ENCODE results near the gene IL21R.

The IL21R gene

GRCh38 chr16:27385398-27385797, 16.6 kb upstream of the IL21R start:
- TF ChIP-seq, protein P1, sequence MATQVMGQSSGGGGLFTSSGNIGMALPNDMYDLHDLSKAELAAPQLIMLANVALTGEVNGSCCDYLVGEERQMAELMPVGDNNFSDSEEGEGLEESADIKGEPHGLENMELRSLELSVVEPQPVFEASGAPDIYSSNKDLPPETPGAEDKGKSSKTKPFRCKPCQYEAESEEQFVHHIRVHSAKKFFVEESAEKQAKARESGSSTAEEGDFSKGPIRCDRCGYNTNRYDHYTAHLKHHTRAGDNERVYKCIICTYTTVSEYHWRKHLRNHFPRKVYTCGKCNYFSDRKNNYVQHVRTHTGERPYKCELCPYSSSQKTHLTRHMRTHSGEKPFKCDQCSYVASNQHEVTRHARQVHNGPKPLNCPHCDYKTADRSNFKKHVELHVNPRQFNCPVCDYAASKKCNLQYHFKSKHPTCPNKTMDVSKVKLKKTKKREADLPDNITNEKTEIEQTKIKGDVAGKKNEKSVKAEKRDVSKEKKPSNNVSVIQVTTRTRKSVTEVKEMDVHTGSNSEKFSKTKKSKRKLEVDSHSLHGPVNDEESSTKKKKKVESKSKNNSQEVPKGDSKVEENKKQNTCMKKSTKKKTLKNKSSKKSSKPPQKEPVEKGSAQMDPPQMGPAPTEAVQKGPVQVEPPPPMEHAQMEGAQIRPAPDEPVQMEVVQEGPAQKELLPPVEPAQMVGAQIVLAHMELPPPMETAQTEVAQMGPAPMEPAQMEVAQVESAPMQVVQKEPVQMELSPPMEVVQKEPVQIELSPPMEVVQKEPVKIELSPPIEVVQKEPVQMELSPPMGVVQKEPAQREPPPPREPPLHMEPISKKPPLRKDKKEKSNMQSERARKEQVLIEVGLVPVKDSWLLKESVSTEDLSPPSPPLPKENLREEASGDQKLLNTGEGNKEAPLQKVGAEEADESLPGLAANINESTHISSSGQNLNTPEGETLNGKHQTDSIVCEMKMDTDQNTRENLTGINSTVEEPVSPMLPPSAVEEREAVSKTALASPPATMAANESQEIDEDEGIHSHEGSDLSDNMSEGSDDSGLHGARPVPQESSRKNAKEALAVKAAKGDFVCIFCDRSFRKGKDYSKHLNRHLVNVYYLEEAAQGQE (IDR thresholded peaks at IDR 0.05; ENCODE audit: insufficient read depth in 1 of 2, low read depth in 2 of 2, low read length in 2 of 2): no peak
- TF ChIP-seq TAF1 (IDR thresholded peaks at IDR 0.05; ENCODE audit: borderline replicate concordance, insufficient read depth, low read length) (no peak), POLR2AphosphoS5 (IDR thresholded peaks at IDR 0.05; ENCODE audit: low read depth, low read length) (no peak), SIN3A (IDR thresholded peaks at IDR 0.05; ENCODE audit: borderline replicate concordance, insufficient read depth, low read length) (no peak), FOXP2 (optimal IDR thresholded peaks at IDR 0.05; ENCODE audit: borderline replicate concordance, extremely low read depth, extremely low read length, insufficient read depth) (no peak)

- TF ChIP-seq FOXP2 (optimal IDR thresholded peaks at IDR 0.05; ENCODE audit: borderline replicate concordance, extremely low read depth, extremely low read length, insufficient read depth) (no peak), POLR2AphosphoS5 (IDR thresholded peaks at IDR 0.05; ENCODE audit: low read depth, low read length) (no peak), TAF1 (IDR thresholded peaks at IDR 0.05; ENCODE audit: borderline replicate concordance, insufficient read depth, low read length) (no peak), SIN3A (IDR thresholded peaks at IDR 0.05; ENCODE audit: borderline replicate concordance, insufficient read depth, low read length) (no peak)
- TF ChIP-seq, protein P1 (IDR thresholded peaks at IDR 0.05; ENCODE audit: insufficient read depth in 1 of 2, low read depth in 2 of 2, low read length in 2 of 2): no peak
These were observed 15.3 kb upstream of the IL21R start for GRCh38 chr16:27386674-27387073.

GRCh38 chr16:27387724-27388123, 14.2 kb upstream of the IL21R start:
- TF ChIP-seq SIN3A (IDR thresholded peaks at IDR 0.05; ENCODE audit: borderline replicate concordance, insufficient read depth, low read length): no peak

GRCh38 chr16:27389272-27389961, 12.6 kb upstream of the IL21R start:
- TF ChIP-seq FOXP2 (optimal IDR thresholded peaks at IDR 0.05; ENCODE audit: borderline replicate concordance, extremely low read depth, extremely low read length, insufficient read depth) (no peak), SIN3A (IDR thresholded peaks at IDR 0.05; ENCODE audit: borderline replicate concordance, insufficient read depth, low read length) (no peak), POLR2AphosphoS5 (IDR thresholded peaks at IDR 0.05; ENCODE audit: low read depth, low read length) (no peak), TAF1 (IDR thresholded peaks at IDR 0.05; ENCODE audit: borderline replicate concordance, insufficient read depth, low read length) (no peak)
- TF ChIP-seq, protein P1 (IDR thresholded peaks at IDR 0.05; ENCODE audit: insufficient read depth in 1 of 2, low read depth in 2 of 2, low read length in 2 of 2): no peak

GRCh38 chr16:27390151-27390550, 11.8 kb upstream of the IL21R start:
- TF ChIP-seq, protein P1 (IDR thresholded peaks at IDR 0.05; ENCODE audit: insufficient read depth in 1 of 2, low read depth in 2 of 2, low read length in 2 of 2): no peak
- TF ChIP-seq TAF1 (IDR thresholded peaks at IDR 0.05; ENCODE audit: borderline replicate concordance, insufficient read depth, low read length) (no peak), POLR2AphosphoS5 (IDR thresholded peaks at IDR 0.05; ENCODE audit: low read depth, low read length) (no peak), FOXP2 (optimal IDR thresholded peaks at IDR 0.05; ENCODE audit: borderline replicate concordance, extremely low read depth, extremely low read length, insufficient read depth) (no peak), SIN3A (IDR thresholded peaks at IDR 0.05; ENCODE audit: borderline replicate concordance, insufficient read depth, low read length) (no peak)

All from PFSK-1 (cell line).